ENCODE data around the gene FOXO6. TPM values are rescaled to one million over a fixed set of nuclear protein-coding genes. Genes with fewer than 3 reads are reported as not detected.

The FOXO6 gene
- total RNA-seq, 1 donor from 2014 or later: not detected

GRCh38 chr1:41364442-41365319, 3.4 kb downstream of the FOXO6 start:
- DNase-seq (ENCODE audit: low spot score): no peak

GRCh38 chr1:41365320-41365633, 4.0 kb downstream of the FOXO6 start:
- no peak for DNase-seq (ENCODE audit: low spot score)

- DNase-seq (ENCODE audit: low spot score): no peak
Observed at GRCh38 chr1:41365772-41366454, 4.7 kb downstream of the FOXO6 start.

GRCh38 chr1:41366455-41367287, 5.4 kb downstream of the FOXO6 start:
- DNase-seq (ENCODE audit: low spot score): no peak

GRCh38 chr1:41367288-41367642, 6.0 kb downstream of the FOXO6 start:
- no peak for DNase-seq (ENCODE audit: low spot score)

GRCh38 chr1:41368366-41368765, 7.1 kb downstream of the FOXO6 start:
- no peak for DNase-seq (ENCODE audit: low spot score)

GRCh38 chr1:41368801-41369200, 7.6 kb downstream of the FOXO6 start:
- no peak for DNase-seq (ENCODE audit: low spot score)

GRCh38 chr1:41369531-41369930, 8.3 kb downstream of the FOXO6 start:
- DNase-seq (ENCODE audit: low spot score): no peak

GRCh38 chr1:41370225-41370624, 9.0 kb downstream of the FOXO6 start:
- no peak for DNase-seq (ENCODE audit: low spot score)

GRCh38 chr1:41370756-41371420, 9.7 kb downstream of the FOXO6 start:
- DNase-seq (ENCODE audit: low spot score): no peak

- no peak for DNase-seq (ENCODE audit: low spot score)
Observed at GRCh38 chr1:41371630-41372599, 10.7 kb downstream of the FOXO6 start.

GRCh38 chr1:41372600-41372993, 11.4 kb downstream of the FOXO6 start:
- DNase-seq (ENCODE audit: low spot score): no peak

GRCh38 chr1:41373373-41373772, 12.1 kb downstream of the FOXO6 start:
- DNase-seq (ENCODE audit: low spot score): no peak

GRCh38 chr1:41374711-41375110, 13.5 kb downstream of the FOXO6 start:
- DNase-seq (ENCODE audit: low spot score): no peak

- no peak for DNase-seq (ENCODE audit: low spot score)
Observed at GRCh38 chr1:41377397-41377796, 16.2 kb downstream of the FOXO6 start.

GRCh38 chr1:41378222-41378621, 17.0 kb downstream of the FOXO6 start:
- no peak for DNase-seq (ENCODE audit: low spot score)

GRCh38 chr1:41378999-41379737, 17.9 kb downstream of the FOXO6 start:
- no peak for DNase-seq (ENCODE audit: low spot score)

GRCh38 chr1:41379738-41380130, 18.5 kb downstream of the FOXO6 start:
- DNase-seq (ENCODE audit: low spot score): no peak

GRCh38 chr1:41380195-41380594, 19.0 kb downstream of the FOXO6 start:
- no peak for DNase-seq (ENCODE audit: low spot score)
